Measurements from ENCODE around the gene PPP1R14D. TPM values are rescaled to one million over a fixed set of nuclear protein-coding genes. Genes with fewer than 3 reads are reported as not detected.

Gene PPP1R14D
- total and polyA plus RNA-seq, 2 experiments from 2014 or later: not detected

- TF ChIP-seq REST (IDR thresholded peaks at IDR 0.05; ENCODE audit: unreplicated experiment) (no peak), CTCF (conservative IDR thresholded peaks at IDR 0.05; ENCODE audit: low read depth in 2 of 2) (no peak), POLR2AphosphoS5 (IDR thresholded peaks at IDR 0.05; ENCODE audit: low read depth) (no peak), ZNF331 (CRISPR knock-in tag; IDR thresholded peaks at IDR 0.05; ENCODE audit: low read depth) (no peak), NANOG (IDR thresholded peaks at IDR 0.05; ENCODE audit: borderline replicate concordance) (no peak), CREB1 (CRISPR knock-in tag; IDR thresholded peaks at IDR 0.05; ENCODE audit: low read depth) (no peak), ETS1 (IDR thresholded peaks at IDR 0.05) (no peak), EZH2phosphoT487 (IDR thresholded peaks at IDR 0.05; ENCODE audit: unreplicated experiment) (no peak), STAT1 (IDR thresholded peaks at IDR 0.05; ENCODE audit: unreplicated experiment) (no peak), ZNF114 (CRISPR knock-in tag; IDR thresholded peaks at IDR 0.05) (no peak), ZNF462 (CRISPR knock-in tag; IDR thresholded peaks at IDR 0.05) (no peak), JUNB (IDR thresholded peaks at IDR 0.05; ENCODE audit: unreplicated experiment) (no peak), EZH2 (IDR thresholded peaks at IDR 0.05; ENCODE audit: low read depth, unreplicated experiment) (no peak)
- no peak overlapping the region for H3K4me3 Mint-ChIP-seq
- Histone ChIP-seq H3K9me2 (ENCODE audit: insufficient read depth) (no peaks in the 10 kb centered on the region), H3K36me3 (ENCODE audit: insufficient read depth) (no peaks in the 10 kb centered on the region), H3K27ac (ENCODE audit: low read depth) (peak overlapping the region; percentile 60; the same call in 1 of the 2 replicates), H3K79me2 (replicated peaks; ENCODE audit: insufficient read depth) (peaks cover 35% of the 10 kb centered on the region), H3K4me3 (no peak overlapping the region), H3K4me2 (no peak overlapping the region), H3K27me3 (ENCODE audit: insufficient read depth) (no peaks in the 10 kb centered on the region), H3F3A (replicated peaks; ENCODE audit: low read depth) (peaks cover 9% of the 10 kb centered on the region; the same call in 1 of the 2 replicates), H2AFZ (no peak overlapping the region), H3K4me1 (ENCODE audit: insufficient read depth) (peaks cover 52% of the 10 kb centered on the region), H4K20me1 (replicated peaks; ENCODE audit: insufficient read depth) (0 out of 2 replicates have a peak, but pooled peaks cover 3% of the 10 kb centered on the region)
- no peak for ATAC-seq
- no peak overlapping the region for H3K27ac Mint-ChIP-seq
- H3K4me1 Mint-ChIP-seq: peaks cover 52% of the 10 kb centered on the region
- no peak for DNase-seq (ENCODE audit: low spot score)
- peaks cover 12% of the 10 kb centered on the region; the same call in 2 of the 3 replicates for H3K36me3 Mint-ChIP-seq (ENCODE audit: low read depth)
- H3K27me3 Mint-ChIP-seq (ENCODE audit: insufficient read depth, low read depth, poor library complexity): peaks cover 15% of the 10 kb centered on the region
- no peaks in the 10 kb centered on the region for H3K9me3 Mint-ChIP-seq
These were observed 37.8 kb downstream of the PPP1R14D start for GRCh38 chr15:40790718-40791117.

Measured in GM23338 (cell line).